GM12892 (cell line): ENCODE results near the gene YRDC.

ENCODE experiments used
- POLR2A ChIP-seq: IDR thresholded peaks from 2 replicates; pipeline ENCODE4 v1.6.1; 2011; ENCODE audit warnings: low read depth, low read length, control low read depth
- POLR2AphosphoS5 ChIP-seq: IDR thresholded peaks from 2 replicates; pipeline ENCODE4 v1.6.1; 2011; ENCODE audit warnings: low read depth, low read length, control low read depth
- TAF1 ChIP-seq: IDR thresholded peaks from 2 replicates; pipeline ENCODE4 v1.6.1; 2011; ENCODE audit warnings: low read depth, mild to moderate bottlenecking, control low read depth, low read length, borderline replicate concordance

- TF ChIP-seq POLR2A, result peak; percentile 62; the same call in 1 of the 2 replicates
- TF ChIP-seq POLR2AphosphoS5, result peak; percentile 49; the same call in 1 of the 2 replicates
- peak; percentile 57; the same call in 1 of the 2 replicates for TF ChIP-seq TAF1
These were observed 14.1 kb downstream of the YRDC start, which contains the start of gene MANEAL for GRCh38 chr1:37793773-37794371.
